MM.1S (cell line): ENCODE measurements around the gene RCSD1.

Experiments
- DNase-seq: peaks from one replicate; pipeline ENCODE4 v3.0.0-alpha.2; 2015
- H2AFZ ChIP-seq: fragments of 300-600 bp; sonication (generic); 2 replicates; pipeline ENCODE4 v1.6.0; 2016; ENCODE audit warnings: antibody characterized with exemption, low read length
- H3F3A ChIP-seq: fragments of 300-600 bp; sonication (generic); 2 replicates; pipeline ENCODE4 v1.6.1; 2016; ENCODE audit warnings: mild to moderate bottlenecking, antibody characterized with exemption, low read length, moderate library complexity, mixed read lengths; ENCODE audit not compliant: insufficient read depth
- H3K27ac ChIP-seq: fragments of 300-600 bp; sonication (generic); 2 replicates; pipeline ENCODE4 v1.5.1; 2016; ENCODE audit warnings: mild to moderate bottlenecking, low read length
- H3K27me3 ChIP-seq: fragments of 300-600 bp; sonication (generic); replicated peaks from 2 replicates; pipeline ENCODE4 v1.6.0; 2016; ENCODE audit warnings: low read length; ENCODE audit not compliant: insufficient read depth
- H3K36me3 ChIP-seq: fragments of 300-600 bp; sonication (generic); replicated peaks from 2 replicates; pipeline ENCODE4 v1.6.1; 2016; ENCODE audit warnings: mild to moderate bottlenecking, low read length, mixed read lengths; ENCODE audit not compliant: insufficient read depth
- H3K4me1 ChIP-seq: fragments of 300-600 bp; sonication (generic); 2 replicates; pipeline ENCODE4 v1.6.1; 2016; ENCODE audit warnings: low read length, mixed read lengths
- H3K4me2 ChIP-seq: fragments of 300-600 bp; sonication (generic); 2 replicates; pipeline ENCODE4 v1.6.0; 2016; ENCODE audit warnings: low read depth, low read length
- H3K4me3 ChIP-seq: fragments of 300-600 bp; sonication (generic); 2 replicates; pipeline ENCODE4 v1.5.1; 2016; ENCODE audit warnings: low read length, mixed read lengths
- H3K79me2 ChIP-seq: fragments of 300-600 bp; sonication (generic); 2 replicates; pipeline ENCODE4 v1.6.1; 2016; ENCODE audit warnings: mixed run types, low read length, mixed read lengths
- H3K9ac ChIP-seq: fragments of 300-600 bp; sonication (generic); 2 replicates; pipeline ENCODE4 v1.6.1; 2016; ENCODE audit warnings: low read length, mixed read lengths
- H3K9me2 ChIP-seq: fragments of 300-600 bp; sonication (generic); replicated peaks from 2 replicates; pipeline ENCODE4 v1.6.1; 2016; ENCODE audit warnings: mild to moderate bottlenecking, low read length, mixed read lengths; ENCODE audit not compliant: insufficient read depth
- H3K9me3 ChIP-seq: fragments of 300-600 bp; sonication (generic); replicated peaks from 2 replicates; pipeline ENCODE4 v1.6.1; 2016; ENCODE audit warnings: mild to moderate bottlenecking, low read length, mixed read lengths; ENCODE audit not compliant: insufficient read depth
- H4K20me1 ChIP-seq: fragments of 300-600 bp; sonication (generic); 2 replicates; pipeline ENCODE4 v1.6.1; 2016; ENCODE audit warnings: mild to moderate bottlenecking, low read length, moderate library complexity, mixed read lengths; ENCODE audit not compliant: insufficient read depth
- CTCF ChIP-seq: fragments of 300-600 bp; sonication (generic); IDR thresholded peaks from 2 replicates; pipeline ENCODE4 v1.5.1; 2016; ENCODE audit warnings: antibody characterized with exemption, low read length, mixed read lengths
- EZH2 ChIP-seq: fragments of 300-600 bp; sonication (generic); optimal IDR thresholded peaks from 2 replicates; pipeline ENCODE3; 2017; ENCODE audit warnings: low read depth, mild to moderate bottlenecking, antibody characterized with exemption, low read length, mixed read lengths
- EZH2phosphoT487 ChIP-seq: fragments of 300-600 bp; sonication (generic); IDR thresholded peaks from 2 replicates; pipeline ENCODE4 v1.6.1; 2018; ENCODE audit warnings: antibody characterized with exemption, low read length

The RCSD1 gene

GRCh38 chr1:167698313-167698712 is 68.3 kb downstream of the RCSD1 start:
- Histone ChIP-seq H3K4me1 (no peaks in the 10 kb centered on the region), H3K27ac (no peak overlapping the region), H2AFZ (no peak overlapping the region), H3K9ac (no peak overlapping the region), H3K27me3 (no peaks in the 10 kb centered on the region), H3K79me2 (no peaks in the 10 kb centered on the region), H3K9me2 (no peaks in the 10 kb centered on the region), H4K20me1 (no peaks in the 10 kb centered on the region), H3K9me3 (no peaks in the 10 kb centered on the region), H3K36me3 (0 out of 2 replicates have a peak, but pooled peaks cover 10% of the 10 kb centered on the region), H3K4me3 (no peak overlapping the region), H3F3A (no peaks in the 10 kb centered on the region), H3K4me2 (no peak overlapping the region)
- no peak for DNase-seq
- TF ChIP-seq CTCF: no peak
- TF ChIP-seq EZH2phosphoT487: no peak
- no peak for TF ChIP-seq EZH2

- Histone ChIP-seq H3K4me1 (peaks cover 21% of the 10 kb centered on the region), H3K9me2 (no peaks in the 10 kb centered on the region), H3K9me3 (no peaks in the 10 kb centered on the region), H3K27ac (no peak overlapping the region), H2AFZ (no peak overlapping the region), H3K79me2 (no peaks in the 10 kb centered on the region), H3F3A (peaks cover 7% of the 10 kb centered on the region; the same call in 1 of the 2 replicates), H3K27me3 (no peaks in the 10 kb centered on the region), H3K9ac (no peak overlapping the region), H3K36me3 (0 out of 2 replicates have a peak, but pooled peaks cover 15% of the 10 kb centered on the region), H3K4me2 (no peak overlapping the region), H4K20me1 (no peaks in the 10 kb centered on the region), H3K4me3 (no peak overlapping the region)
- TF ChIP-seq EZH2: no peak
- TF ChIP-seq EZH2phosphoT487: no peak
- TF ChIP-seq CTCF: no peak
- DNase-seq: no peak
Observed at GRCh38 chr1:167701510-167701909, 71.5 kb downstream of the RCSD1 start.

GRCh38 chr1:167703557-167703956 is 73.5 kb downstream of the RCSD1 start:
- no peak for DNase-seq
- H3K36me3 ChIP-seq: 0 out of 2 replicates have a peak, but pooled peaks cover 11% of the 10 kb centered on the region

More at GRCh38 chr1:167703557-167703956, 73.5 kb downstream of the RCSD1 start:
- Histone ChIP-seq H3K79me2 (no peaks in the 10 kb centered on the region), H3K4me1 (peaks cover 28% of the 10 kb centered on the region), H3K9ac (no peak overlapping the region), H2AFZ (no peak overlapping the region), H3K4me2 (no peak overlapping the region), H3K9me3 (no peaks in the 10 kb centered on the region), H4K20me1 (no peaks in the 10 kb centered on the region), H3F3A (peaks cover 7% of the 10 kb centered on the region; the same call in 1 of the 2 replicates), H3K27ac (no peak overlapping the region), H3K27me3 (no peaks in the 10 kb centered on the region), H3K9me2 (no peaks in the 10 kb centered on the region), H3K4me3 (no peak overlapping the region)
- TF ChIP-seq EZH2 (no peak), CTCF (no peak), EZH2phosphoT487 (no peak)
